ENCODE results near the gene VWF.
A peak's percentile ranks its signal among the peaks of the same experiment; 100 is the strongest.
"Not testable (repeated sequence)": the region's sequence is repeated elsewhere in the genome, so short reads cannot be mapped to it uniquely, and the experiment has no call there.

Gene VWF

GRCh38 chr12:6032726-6033125 lies 91.7 kb downstream of the VWF start:
- no peak for DNase-seq

- DNase-seq, result no peak
Measured at GRCh38 chr12:6031001-6031400, 93.5 kb downstream of the VWF start.

GRCh38 chr12:6030081-6030480 lies 94.4 kb downstream of the VWF start:
- no peak for DNase-seq

- DNase-seq, result no peak
Measured at GRCh38 chr12:6029401-6029800, 95.1 kb downstream of the VWF start.

GRCh38 chr12:6026998-6027397 lies 97.5 kb downstream of the VWF start:
- DNase-seq, result no peak

- not testable (repeated sequence) for DNase-seq
Measured at GRCh38 chr12:6025703-6026298, 98.7 kb downstream of the VWF start.

GRCh38 chr12:6024066-6024465 lies 100.4 kb downstream of the VWF start:
- DNase-seq, result not testable (repeated sequence)

- DNase-seq, result no peak
Measured at GRCh38 chr12:6020930-6021329, 103.5 kb downstream of the VWF start.

GRCh38 chr12:6020511-6020910 lies 104.0 kb downstream of the VWF start:
- not testable (repeated sequence) for DNase-seq

- not testable (repeated sequence) for DNase-seq
Measured at GRCh38 chr12:6019256-6019655, 105.2 kb downstream of the VWF start.

- no peak for DNase-seq
Measured at GRCh38 chr12:6018265-6018664, 106.2 kb downstream of the VWF start.

GRCh38 chr12:6016756-6017155 lies 107.7 kb downstream of the VWF start:
- DNase-seq, result no peak

GRCh38 chr12:6016004-6016403 lies 108.5 kb downstream of the VWF start:
- DNase-seq, result not testable (repeated sequence)

GRCh38 chr12:6015271-6015670 lies 109.2 kb downstream of the VWF start:
- not testable (repeated sequence) for DNase-seq

GRCh38 chr12:6010631-6011350 lies 113.7 kb downstream of the VWF start:
- DNase-seq, result not testable (repeated sequence)

GRCh38 chr12:5997260-5997659 lies 127.2 kb downstream of the VWF start:
- DNase-seq, result no peak

GRCh38 chr12:5996459-5996858 lies 128.0 kb downstream of the VWF start:
- DNase-seq, result no peak

GRCh38 chr12:5989621-5990020 lies 134.8 kb downstream of the VWF start:
- DNase-seq, result no peak

GRCh38 chr12:5988659-5989116 lies 135.8 kb downstream of the VWF start:
- peak; percentile 68 to 76 for DNase-seq

- no peak for DNase-seq
Measured at GRCh38 chr12:5988088-5988487, 136.4 kb downstream of the VWF start.

- DNase-seq, result no peak
Measured at GRCh38 chr12:5987573-5987972, 136.9 kb downstream of the VWF start.

- DNase-seq, result no peak
Measured at GRCh38 chr12:5985471-5985870, 139.0 kb downstream of the VWF start.

GRCh38 chr12:5984873-5985272 lies 139.6 kb downstream of the VWF start:
- no peak for DNase-seq

GRCh38 chr12:5982106-5982505 lies 142.4 kb downstream of the VWF start:
- no peak for DNase-seq

Data from inflammatory macrophage (primary cell).